Testis (tissue), 2 donors: ENCODE measurements around the gene PGK1.
A peak's percentile ranks its signal among the peaks of the same experiment; 100 is the strongest.

Experiments used
- CTCF ChIP-seq, 3 experiments: fragments of 450-650 bp in 2 of 3; fragments of 200-600 bp in 1 of 3; sonication (generic) in 1 of 3; IDR thresholded peaks; one replicate each; pipeline ENCODE4 v1.5.1; 2016 to 2019; ENCODE audit warnings: antibody characterized with exemption in 3 of 3, mild to moderate bottlenecking in 2 of 3, moderate library complexity in 1 of 3
- POLR2A ChIP-seq: fragments of 450-650 bp; IDR thresholded peaks from one replicate; pipeline ENCODE4 v1.6.1; 2017; ENCODE audit warnings: antibody characterized with exemption, mild to moderate bottlenecking, moderate library complexity

- TF ChIP-seq CTCF (IDR thresholded peaks at IDR 0.05) (peak in 1 of 3 experiments; percentile 10), POLR2A (no peak)
These were observed 15.6 kb downstream of the PGK1 start for GRCh38 chrX:78119521-78120227.
